HepG2 (cell line): Measurements from ENCODE around the gene CCDC82. TPM values are rescaled to one million over a fixed set of nuclear protein-coding genes. Genes with fewer than 3 reads are reported as not detected.

ENCODE experiments used
- ATAC-seq: fragments of 200-7000 bp; cut with Tn5 transposase; 3 replicates; pipeline ENCODE4 v1.9.1; 2020; ENCODE audit warnings: mild to moderate bottlenecking, moderate library complexity
- BruUV-seq: library from RNA; stranded (reverse); fragments of 400-500 nt; replicated peaks from 2 replicates; lab custom pipeline; 2021; lab: Mats Ljungman, UMichigan
- CTCF ChIA-PET: fragments of 300-600 bp; formaldehyde crosslinking; extraction: SDS; loops from one replicate; lab custom pipeline; 2021; ENCODE audit warnings: low total read pairs, inconsistent platforms, low intra/inter-chr PET ratio; lab: Yijun Ruan, JAX
- POLR2A ChIA-PET: fragments of 350-600 bp; sonication (Branson Sonifier 250); formaldehyde crosslinking; loops from one replicate; lab custom pipeline; 2020; ENCODE audit warnings: antibody characterized with exemption, inconsistent platforms; lab: Yijun Ruan, JAX
- DNase-seq: peaks from one replicate; pipeline ENCODE4 v3.0.0-alpha.2; 2015; ENCODE audit warnings: low spot score
- FAIRE-seq: peaks from 3 replicates; lab custom pipeline; 2011; peaks lifted over from hg19 to GRCh38; lab: Jason Lieb, UNC
- H2AFZ ChIP-seq: one replicate; pipeline ENCODE4 v1.6.1; 2011; ENCODE audit warnings: low read length, inconsistent platforms
- H3K27ac ChIP-seq: fragments of 300-600 bp; 3 replicates; pipeline ENCODE4 v1.8.0; 2011; ENCODE audit warnings: mixed run types, mild to moderate bottlenecking, mixed read lengths, low read length, inconsistent platforms; ENCODE audit not compliant: insufficient read depth; ENCODE audit errors: extremely low read length
- H3K27me3 ChIP-seq, 2 experiments: fragments of 200-600 bp in 1 of 2; 2 replicates in 1 of 2; 3 replicates in 1 of 2; pipeline versions ENCODE4 v1.6.0 to v1.8.0; 2011; ENCODE audit warnings: low read length in 2 of 2, mild to moderate bottlenecking in 2 of 2, moderate library complexity in 2 of 2, inconsistent platforms in 1 of 2; ENCODE audit not compliant: insufficient read depth in 2 of 2, control insufficient read depth in 1 of 2
- H3K36me3 ChIP-seq, 2 experiments: fragments of 200-600 bp in 1 of 2; replicated peaks in 1 of 2; 2 replicates in 1 of 2; 3 replicates in 1 of 2; pipeline versions ENCODE4 v1.5.1 to v1.8.0; 2011; ENCODE audit warnings: low read length in 2 of 2, inconsistent platforms in 1 of 2; ENCODE audit not compliant: insufficient read depth in 2 of 2, control insufficient read depth in 1 of 2
- H3K4me1 ChIP-seq: 2 replicates; pipeline ENCODE4 v1.5.1; 2012; ENCODE audit warnings: low read length, inconsistent platforms; ENCODE audit not compliant: insufficient read depth
- H3K4me2 ChIP-seq: 2 replicates; pipeline ENCODE4 v1.6.0; 2011; ENCODE audit warnings: low read depth, low read length, inconsistent platforms
- H3K4me3 ChIP-seq, 3 experiments: fragments of 200-600 bp in 1 of 3; sonication (generic), shearing (Covaris generic) in 1 of 3; replicated peaks in 1 of 3; 2 replicates each; pipeline ENCODE4 v1.5.1; 2011 to 2016; ENCODE audit warnings: low read length in 3 of 3, inconsistent platforms in 2 of 3, low read depth in 2 of 3, mild to moderate bottlenecking in 2 of 3, control low read depth in 1 of 3, mixed read lengths in 1 of 3; ENCODE audit not compliant: insufficient read depth in 1 of 3
- H3K79me2 ChIP-seq: one replicate; pipeline ENCODE4 v1.6.1; 2011; ENCODE audit warnings: low read length, inconsistent platforms; ENCODE audit not compliant: insufficient read depth
- H3K9ac ChIP-seq: 2 replicates; pipeline ENCODE4 v1.6.0; 2011; ENCODE audit warnings: mild to moderate bottlenecking, low read depth, low read length, inconsistent platforms; ENCODE audit not compliant: insufficient read depth
- H3K9me3 ChIP-seq: 2 replicates; pipeline ENCODE4 v1.5.1; 2012; ENCODE audit warnings: mild to moderate bottlenecking, low read length
- H4K20me1 ChIP-seq: 2 replicates; pipeline ENCODE4 v1.6.0; 2011; ENCODE audit warnings: inconsistent platforms, mild to moderate bottlenecking, low read length, moderate library complexity; ENCODE audit not compliant: insufficient read depth
- ATF4 ChIP-seq, 2 experiments: fragments of 450-650 bp in 1 of 2; sonication (generic) in 1 of 2; formaldehyde crosslinking; IDR thresholded peaks; 2 replicates each; pipeline versions ENCODE4 v1.5.0 to v1.8.0; 2020 to 2022; ENCODE audit warnings: mild to moderate bottlenecking in 1 of 2, missing genetic modification reagents in 1 of 2
- CENPT ChIP-seq: sonication (generic); formaldehyde crosslinking; IDR thresholded peaks from 2 replicates; pipeline ENCODE4 v1.8.0; 2022; ENCODE audit warnings: low read depth, mild to moderate bottlenecking, moderate library complexity, missing genetic modification reagents
- EED ChIP-seq: sonication (generic); formaldehyde crosslinking; IDR thresholded peaks from 2 replicates; pipeline ENCODE4 v1.5.0; 2020; ENCODE audit warnings: mild to moderate bottlenecking, missing genetic modification reagents
- HIVEP1 ChIP-seq: sonication (generic); formaldehyde crosslinking; IDR thresholded peaks from 2 replicates; pipeline ENCODE4 v1.4.0; 2020; ENCODE audit warnings: mild to moderate bottlenecking, missing genetic modification reagents
- MAFK ChIP-seq, 2 experiments: IDR thresholded peaks in 1 of 2; conservative IDR thresholded peaks in 1 of 2; 2 replicates each; pipeline ENCODE4 v1.6.1; 2011; ENCODE audit warnings: improper control_type of control experiment in 2 of 2, low read length in 2 of 2
- NCOA5 ChIP-seq: sonication (generic); formaldehyde crosslinking; IDR thresholded peaks from 2 replicates; pipeline ENCODE4 v1.4.0; 2020; ENCODE audit warnings: missing genetic modification reagents
- NR2F1 ChIP-seq, 2 experiments: fragments of 450-650 bp in 1 of 2; formaldehyde crosslinking in 1 of 2; IDR thresholded peaks; 2 replicates each; pipeline versions ENCODE4 v1.5.0 to v1.6.1; 2016 to 2020; ENCODE audit warnings: mild to moderate bottlenecking in 1 of 2, missing compliant biosample characterization in 1 of 2, missing genetic modification reagents in 1 of 2, moderate library complexity in 1 of 2
- NR3C1 ChIP-seq: sonication (generic); formaldehyde crosslinking; IDR thresholded peaks from 2 replicates; pipeline ENCODE4 v1.4.0; 2020; ENCODE audit warnings: missing genetic modification reagents
- PAWR ChIP-seq: sonication (generic); formaldehyde crosslinking; IDR thresholded peaks from 2 replicates; pipeline ENCODE4 v1.4.0; 2020; ENCODE audit warnings: missing genetic modification reagents, mild to moderate bottlenecking, borderline replicate concordance
- REXO4 ChIP-seq: sonication (generic); formaldehyde crosslinking; IDR thresholded peaks from 2 replicates; pipeline ENCODE4 v1.8.0; 2022; ENCODE audit warnings: missing genetic modification reagents, mild to moderate bottlenecking, borderline replicate concordance
- SRY ChIP-seq: sonication (generic); formaldehyde crosslinking; IDR thresholded peaks from 2 replicates; pipeline ENCODE4 v1.8.0; 2022; ENCODE audit warnings: mild to moderate bottlenecking, missing genetic modification reagents
- STAT5B ChIP-seq: sonication (generic); formaldehyde crosslinking; IDR thresholded peaks from 2 replicates; pipeline ENCODE4 v1.4.0; 2020; ENCODE audit warnings: missing genetic modification reagents
- ZNF512 ChIP-seq: sonication (generic); formaldehyde crosslinking; IDR thresholded peaks from 2 replicates; pipeline ENCODE4 v1.4.0; 2020; ENCODE audit warnings: mild to moderate bottlenecking, missing genetic modification reagents
- ZNF546 ChIP-seq: sonication (generic); formaldehyde crosslinking; conservative IDR thresholded peaks from 2 replicates; pipeline ENCODE4 v1.8.1; 2023; ENCODE audit warnings: mild to moderate bottlenecking, missing genetic modification reagents
- ZNF720 ChIP-seq: sonication (generic); formaldehyde crosslinking; IDR thresholded peaks from 2 replicates; pipeline ENCODE4 v1.4.0; 2020; ENCODE audit warnings: missing genetic modification reagents
- ZNF878 ChIP-seq: sonication (generic); formaldehyde crosslinking; IDR thresholded peaks from 2 replicates; pipeline ENCODE4 v1.8.1; 2023; ENCODE audit warnings: mild to moderate bottlenecking, missing genetic modification reagents, moderate library complexity
- WGBS: methylation state at CpG from one replicate; pipeline ENCODE4 v1.1.6; 2017; ENCODE audit warnings: low lambda C conversion rate; 5-methylcytosine and 5-hydroxymethylcytosine counted together
- in situ Hi-C: cut with HindIII; loops from 2 replicates; pipeline ENCODE4 v1.10.0; 2017; ENCODE audit warnings: low pct_unique_long_range_greater_than_20kb; ENCODE audit not compliant: extremely low pct_ligation_motif_present
- intact Hi-C: fragments of 100-400 bp; cut with micrococcal nuclease; formaldehyde crosslinking; loops from one replicate; pipeline ENCODE4 v1.10.0; 2022; ENCODE audit not compliant: unreplicated experiment
- polyA plus RNA-seq, 8 experiments: library from polyadenylated mRNA; depleted of rRNA in 3 of 8; stranded (reverse) in 7 of 8; unstranded in 1 of 8; fragments of >200 nt; fragmentation: Illumina TruSeq in 4 of 8; extraction: Trizol in 4 of 8; gene quantifications; 2 replicates each; pipeline versions ENCODE4 v1.2.1 to v1.2.3, GENCODE V29; 2011 to 2016; ENCODE audit warnings: low read depth in 4 of 8, missing spikeins in 1 of 8, mixed read lengths in 1 of 8; ENCODE audit not compliant: insufficient read depth in 1 of 8
- total RNA-seq, 5 experiments: library from RNA; depleted of rRNA; stranded (reverse); fragments of >200 nt; fragmentation: Illumina TruSeq; extraction: Trizol; gene quantifications; 2 replicates each; pipeline ENCODE4 v1.2.3, GENCODE V29; 2016; ENCODE audit warnings: low read depth in 1 of 5
- TF ChIP-seq, protein P1 (sequence below): sonication (generic); formaldehyde crosslinking; IDR thresholded peaks from 2 replicates; pipeline ENCODE4 v1.5.0; 2020; ENCODE audit warnings: mild to moderate bottlenecking, low read depth, missing genetic modification reagents, borderline replicate concordance

Gene CCDC82
- total and polyA plus RNA-seq, 2 of the 13 experiments (the other 11 are each of a cell fraction or from before 2014, with no cell fraction given) = 19.7 to 25.7 TPM

DNA sequence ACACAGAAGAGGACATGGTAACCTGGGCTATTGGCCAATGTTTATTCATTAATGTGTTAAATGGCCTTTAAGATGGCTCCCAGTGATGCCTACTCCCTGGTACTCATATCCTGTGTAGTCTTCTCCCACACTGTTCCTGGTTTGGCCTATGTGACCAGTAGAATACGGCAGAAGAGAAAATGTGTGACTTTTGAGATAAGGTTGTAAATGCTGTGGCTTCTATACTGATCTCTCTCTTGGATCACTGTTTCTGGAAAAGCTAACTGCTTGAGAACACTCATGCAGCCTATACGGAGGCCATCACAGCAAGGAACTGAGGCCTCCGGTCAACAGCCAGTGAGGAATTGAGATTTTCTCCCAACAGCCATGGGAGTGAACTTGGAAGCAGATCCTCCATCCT is 70.9 kb downstream of the CCDC82 start:
- no peak for FAIRE-seq
- H3K27me3 ChIP-seq = no peaks in the 10 kb centered on the region
- POLR2A ChIA-PET = interaction anchor here (1.1 kb wide), 1 partner anchor 16 kb away, joined by 3 read pairs; no protein-coding TSS in a partner anchor
- 100% methylated on average over 3 of the region's 3 CpGs for WGBS
- intact Hi-C loops (no loop called here), in situ Hi-C loops (no loop called here)
- H3K36me3 ChIP-seq = peaks cover 8 to 11% of the 10 kb centered on the region in 2 experiments; a peak in 4 of 5 replicates
- no peak for DNase-seq
- H2AFZ ChIP-seq = no peak overlapping the region
- H3K9ac ChIP-seq = no peak overlapping the region
- peaks cover 20% of the 10 kb centered on the region for H4K20me1 ChIP-seq
- H3K4me3 ChIP-seq = no peak overlapping the region
- TF ChIP-seq, protein P1, sequence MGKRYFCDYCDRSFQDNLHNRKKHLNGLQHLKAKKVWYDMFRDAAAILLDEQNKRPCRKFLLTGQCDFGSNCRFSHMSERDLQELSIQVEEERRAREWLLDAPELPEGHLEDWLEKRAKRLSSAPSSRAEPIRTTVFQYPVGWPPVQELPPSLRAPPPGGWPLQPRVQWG (CRISPR knock-in tag) = no peak
- no peak for TF ChIP-seq CENPT (CRISPR knock-in tag)
- no peak overlapping the region for H3K27ac ChIP-seq
- no peak for ATAC-seq
- CTCF ChIA-PET = no interaction called here
- no peaks in the 10 kb centered on the region for H3K9me3 ChIP-seq
- no peak overlapping the region for H3K4me2 ChIP-seq
- peaks cover 10% of the 10 kb centered on the region; the same call in 1 of the 2 replicates for H3K4me1 ChIP-seq
- peaks cover 67% of the 10 kb centered on the region for H3K79me2 ChIP-seq
- no TSS peak for BruUV-seq

- peaks cover 6 to 8% of the 10 kb centered on the region in 2 experiments; a peak in 4 of 5 replicates for H3K36me3 ChIP-seq
- no peaks in the 10 kb centered on the region for H3K27me3 ChIP-seq
- ChIA-PET CTCF (no interaction called here), POLR2A (interaction anchor here (1.1 kb wide), 1 partner anchor 17 kb away, joined by 3 read pairs; no protein-coding TSS in a partner anchor)
- no peak overlapping the region for H3K9ac ChIP-seq
- no peak overlapping the region for H2AFZ ChIP-seq
- H3K4me3 ChIP-seq = no peak overlapping the region
- peaks cover 10% of the 10 kb centered on the region; the same call in 1 of the 2 replicates for H3K4me1 ChIP-seq
- FAIRE-seq (no peak), ATAC-seq (no peak), DNase-seq (no peak)
- intact Hi-C loops = no loop called here
- no peak overlapping the region for H3K27ac ChIP-seq
- no peaks in the 10 kb centered on the region for H3K9me3 ChIP-seq
- BruUV-seq = no TSS peak
- H4K20me1 ChIP-seq = peaks cover 15% of the 10 kb centered on the region
- peaks cover 62% of the 10 kb centered on the region for H3K79me2 ChIP-seq
- no peak overlapping the region for H3K4me2 ChIP-seq
- in situ Hi-C loops = no loop called here
- WGBS = 100% methylated on average over 1 of the region's 1 CpG
- TF ChIP-seq EED (CRISPR knock-in tag) = no peak
- TF ChIP-seq ATF4 (CRISPR knock-in tag; IDR thresholded peaks at IDR 0.05) = no peak
- no peak for TF ChIP-seq STAT5B (CRISPR knock-in tag)
- TF ChIP-seq NR2F1 (CRISPR knock-in tag; IDR thresholded peaks at IDR 0.05) = no peak
- TF ChIP-seq NR3C1 = no peak
- no peak for TF ChIP-seq ZNF512
- TF ChIP-seq ZNF546 (CRISPR knock-in tag) = no peak
- no peak for TF ChIP-seq MAFK (conservative IDR thresholded peaks at IDR 0.05 in 1 of 2, IDR thresholded peaks at IDR 0.05 in 1 of 2; ENCODE audit: low read length in 2 of 2)
- TF ChIP-seq HIVEP1 (CRISPR knock-in tag) = no peak
- TF ChIP-seq PAWR (CRISPR knock-in tag) = no peak
- no peak for TF ChIP-seq REXO4 (CRISPR knock-in tag)
- no peak for TF ChIP-seq ZNF720 (CRISPR knock-in tag)
- TF ChIP-seq ZNF878 (CRISPR knock-in tag) = no peak
- TF ChIP-seq NCOA5 = no peak
- no peak for TF ChIP-seq SRY (CRISPR knock-in tag)
Observed at GRCh38 chr11:96318399-96318798, 71.3 kb downstream of the CCDC82 start.
